Kidney (tissue), 14 donors: ENCODE measurements around the gene IL18BP. TPM values are rescaled to one million over a fixed set of nuclear protein-coding genes. Genes with fewer than 3 reads are reported as not detected.
A peak's percentile ranks its signal among the peaks of the same experiment; 100 is the strongest.

Experiments used
- DNase-seq, 5 donors: peaks; one replicate each; pipeline ENCODE4 v3.0.0-alpha.2; 2013 to 2020
- FAIRE-seq: peaks from 2 replicates; lab custom pipeline; 2012; peaks lifted over from hg19 to GRCh38; lab: Jason Lieb, UNC
- H3K27ac ChIP-seq, 2 donors: one replicate each; pipeline ENCODE4 v1.7.0; 2013; ENCODE audit warnings: low read depth in 2 of 2, low read length in 2 of 2, inconsistent platforms in 1 of 2
- H3K27me3 ChIP-seq: one replicate; pipeline ENCODE4 v1.7.1; 2013; ENCODE audit warnings: low read length, inconsistent platforms; ENCODE audit not compliant: control insufficient read depth, insufficient read depth
- H3K36me3 ChIP-seq, 3 donors: one replicate each; pipeline versions ENCODE4 v1.7.0 to v1.7.1; 2013; ENCODE audit warnings: low read length in 3 of 3, control low read depth in 1 of 3, inconsistent platforms in 1 of 3; ENCODE audit not compliant: insufficient read depth in 3 of 3, control insufficient read depth in 2 of 3
- H3K4me1 ChIP-seq, 3 donors: one replicate each; pipeline versions ENCODE4 v1.7.0 to v1.7.1; 2013; ENCODE audit warnings: low read length in 3 of 3, inconsistent platforms in 1 of 3, low read depth in 1 of 3; ENCODE audit not compliant: control insufficient read depth in 2 of 3, insufficient read depth in 2 of 3
- H3K4me3 ChIP-seq, 3 donors: one replicate each; pipeline versions ENCODE4 v1.7.0 to v1.8.1; 2013; ENCODE audit warnings: low read length in 3 of 3, control low read depth in 1 of 3, inconsistent platforms in 1 of 3
- H3K9ac ChIP-seq, 3 donors: one replicate each; pipeline versions ENCODE4 v1.7.0 to v1.7.1; 2013; ENCODE audit warnings: low read length in 3 of 3, control low read depth in 1 of 3, inconsistent platforms in 1 of 3
- H3K9me3 ChIP-seq, 3 donors: one replicate each; pipeline versions ENCODE4 v1.7.0 to v1.7.1; 2013; ENCODE audit warnings: low read length in 3 of 3, control low read depth in 1 of 3, inconsistent platforms in 1 of 3; ENCODE audit not compliant: control insufficient read depth in 2 of 3, insufficient read depth in 1 of 3
- intact Hi-C: fragments of 100-400 bp; cut with DNase I; formaldehyde crosslinking; loops from one replicate; pipeline ENCODE4 v1.11.1; 2022
- polyA plus RNA-seq: library from polyadenylated mRNA; stranded (reverse); fragments of 350-450 nt; fragmentation: Illumina TruSeq; extraction: RNeasy Lipid Tissue Mini Kit (QIAGEN cat#74804); gene quantifications from one replicate; pipeline ENCODE4 v1.2.3, GENCODE V29; 2014; ENCODE audit warnings: low read depth, low replicate concordance; ENCODE audit not compliant: insufficient read depth
- total RNA-seq: library from RNA; stranded (reverse); fragmentation: NEBNext Ultra II Directional; extraction: Animal tissue kit (Norgen Biotek cat#: 25700); gene quantifications from one replicate; pipeline ENCODE4 v1.2.1, GENCODE V29; 2021
- TF ChIP-seq, protein P1 (sequence below): IDR thresholded peaks from 3 replicates; pipeline ENCODE4 v1.5.1; 2012; ENCODE audit warnings: mild to moderate bottlenecking, moderate library complexity, borderline replicate concordance; ENCODE audit not compliant: insufficient read depth; ENCODE audit errors: extremely low read depth
- donor health status: control.
- donor health status: control.
- donor health status: control.
- donor health status: control.
- donor health status: control.
- donor health status: DM: yes; HTN: yes; CAD: no.
- donor health status: Normal renal cell carcinoma (clear cell type).

Gene IL18BP
- total and polyA plus RNA-seq, 2 donors from 2014 or later, result 19.5 to 21.1 TPM

DNA sequence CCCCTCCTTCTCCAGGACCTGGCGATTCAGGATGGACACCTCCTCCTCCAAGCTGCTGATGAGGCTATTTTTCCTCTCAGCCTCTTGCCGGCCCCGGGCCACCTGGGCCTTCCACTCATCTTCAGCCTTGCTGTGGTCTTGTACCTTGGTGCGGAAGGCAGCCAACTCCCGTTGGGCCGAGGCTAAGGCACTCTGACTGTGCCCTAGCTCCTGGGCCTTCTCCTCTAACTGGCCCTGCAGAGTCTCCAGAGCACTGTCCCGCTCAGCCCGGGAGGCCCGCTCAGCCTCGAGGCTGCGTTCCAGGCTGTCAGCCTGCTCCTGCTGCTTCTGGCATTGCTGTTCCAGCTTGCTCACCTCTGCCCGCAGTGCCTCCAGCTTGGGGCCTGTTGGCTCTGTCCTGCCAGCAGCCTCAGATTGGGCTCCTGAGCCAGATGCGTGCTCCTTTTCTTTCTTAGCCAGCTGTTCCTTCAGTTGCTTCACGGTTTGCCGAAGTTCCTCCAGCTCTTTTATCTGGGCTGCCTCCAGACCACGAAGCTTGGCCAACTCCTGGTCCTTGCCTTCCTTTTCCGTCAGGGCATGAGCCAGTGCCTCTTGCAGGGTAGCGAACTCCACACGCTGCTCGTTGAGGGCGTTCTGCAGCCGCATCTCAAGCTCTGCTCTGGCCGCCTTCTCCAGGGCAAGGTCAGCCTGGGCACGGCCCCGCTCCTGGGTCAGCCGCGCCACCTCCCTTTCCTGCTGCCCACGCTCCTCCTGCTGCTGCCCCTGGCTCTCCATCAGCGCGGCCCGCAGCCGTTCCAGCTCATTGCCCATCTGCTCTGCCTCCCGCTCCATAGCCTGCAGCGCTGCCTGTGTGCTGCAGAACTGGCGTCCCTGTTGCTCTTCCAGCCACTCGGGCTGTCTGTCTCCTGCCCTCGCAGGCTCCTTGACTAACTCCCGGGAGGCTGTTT lies 15.3 kb downstream of the IL18BP start:
- intact Hi-C loops, result no loop called here
- Histone ChIP-seq H3K36me3 (peaks cover 17 to 99% (median 80%) of the 10 kb centered on the region in 3 donors), H3K9me3 (no peaks in the 10 kb centered on the region), H3K27ac (peak overlapping the region in 1 of 2 donors; percentile 15), H3K4me1 (peaks cover 0 to 34% (median 29%) of the 10 kb centered on the region in 3 donors), H3K4me3 (no peak overlapping the region), H3K9ac (no peak overlapping the region), H3K27me3 (no peaks in the 10 kb centered on the region)
- no peak for FAIRE-seq
- TF ChIP-seq, protein P1, sequence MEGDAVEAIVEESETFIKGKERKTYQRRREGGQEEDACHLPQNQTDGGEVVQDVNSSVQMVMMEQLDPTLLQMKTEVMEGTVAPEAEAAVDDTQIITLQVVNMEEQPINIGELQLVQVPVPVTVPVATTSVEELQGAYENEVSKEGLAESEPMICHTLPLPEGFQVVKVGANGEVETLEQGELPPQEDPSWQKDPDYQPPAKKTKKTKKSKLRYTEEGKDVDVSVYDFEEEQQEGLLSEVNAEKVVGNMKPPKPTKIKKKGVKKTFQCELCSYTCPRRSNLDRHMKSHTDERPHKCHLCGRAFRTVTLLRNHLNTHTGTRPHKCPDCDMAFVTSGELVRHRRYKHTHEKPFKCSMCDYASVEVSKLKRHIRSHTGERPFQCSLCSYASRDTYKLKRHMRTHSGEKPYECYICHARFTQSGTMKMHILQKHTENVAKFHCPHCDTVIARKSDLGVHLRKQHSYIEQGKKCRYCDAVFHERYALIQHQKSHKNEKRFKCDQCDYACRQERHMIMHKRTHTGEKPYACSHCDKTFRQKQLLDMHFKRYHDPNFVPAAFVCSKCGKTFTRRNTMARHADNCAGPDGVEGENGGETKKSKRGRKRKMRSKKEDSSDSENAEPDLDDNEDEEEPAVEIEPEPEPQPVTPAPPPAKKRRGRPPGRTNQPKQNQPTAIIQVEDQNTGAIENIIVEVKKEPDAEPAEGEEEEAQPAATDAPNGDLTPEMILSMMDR, result no peak
- DNase-seq, result peak in 3 of 5 donors; percentile 57 to 73 (median 70)

DNA sequence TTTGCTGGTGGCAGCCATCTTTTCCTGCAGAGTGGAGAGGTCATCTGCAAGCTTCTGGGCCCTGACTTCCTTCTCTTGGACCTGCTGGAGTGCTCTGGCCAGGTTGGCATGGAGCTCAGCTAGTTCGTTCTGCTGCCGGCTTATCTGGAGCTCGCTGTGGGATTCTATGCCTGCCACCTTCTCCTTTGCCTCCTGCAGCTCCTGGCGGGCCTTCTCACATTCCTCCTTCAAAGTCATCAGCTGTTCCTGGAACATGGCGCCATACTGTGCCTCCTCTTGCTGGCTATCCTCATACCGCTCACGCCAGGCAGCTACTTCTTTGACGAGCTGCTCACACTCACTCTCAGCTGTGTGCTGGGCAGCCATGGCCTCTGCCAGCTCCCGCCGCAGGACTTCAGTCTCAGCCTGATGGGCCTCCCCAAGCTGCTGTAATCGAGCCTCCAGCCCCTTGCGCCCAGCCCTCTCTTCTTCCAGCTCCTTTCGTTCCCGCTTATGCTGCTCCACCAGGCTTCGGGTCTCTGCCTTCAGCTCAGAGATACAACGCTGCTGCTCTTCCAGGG lies 16.1 kb downstream of the IL18BP start:
- intact Hi-C loops, result no loop called here
- H3K27me3 ChIP-seq, result no peaks in the 10 kb centered on the region
- H3K9ac ChIP-seq, result no peak overlapping the region
- peaks cover 0 to 34% (median 29%) of the 10 kb centered on the region in 3 donors for H3K4me1 ChIP-seq
- TF ChIP-seq, protein P1, result no peak
- FAIRE-seq (no peak), DNase-seq (no peak)
- H3K9me3 ChIP-seq, result no peaks in the 10 kb centered on the region
- H3K4me3 ChIP-seq, result no peak overlapping the region
- no peak overlapping the region for H3K27ac ChIP-seq
- H3K36me3 ChIP-seq, result peaks cover 22 to 100% (median 85%) of the 10 kb centered on the region in 3 donors

DNA sequence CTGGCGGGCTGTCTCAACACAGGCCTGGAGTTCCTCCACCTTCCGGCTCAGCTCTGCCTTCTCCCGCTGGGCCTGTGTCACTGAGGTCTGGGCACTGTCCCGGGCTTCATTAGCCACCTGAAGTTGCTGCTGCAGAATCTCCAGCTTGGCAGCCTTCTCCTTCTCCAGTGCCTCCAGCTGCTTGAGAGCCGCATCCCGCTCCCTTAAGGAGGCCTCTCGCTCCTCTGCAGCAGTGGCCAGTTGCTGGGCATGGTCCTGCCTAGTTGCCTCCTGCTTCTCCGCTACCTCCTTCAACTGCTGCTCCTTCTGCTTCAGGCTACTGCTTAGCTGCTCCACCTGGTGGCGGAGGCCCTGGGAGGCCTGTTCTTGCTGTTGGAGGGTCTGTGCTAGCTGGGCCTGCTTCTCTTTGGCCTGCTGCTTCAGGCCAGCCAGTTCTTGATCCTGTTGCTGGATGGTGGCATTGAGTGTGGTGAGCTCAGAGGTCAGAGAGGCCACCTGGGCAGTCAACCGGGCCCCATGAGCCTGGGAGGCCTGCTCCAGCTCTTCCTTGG lies 16.9 kb downstream of the IL18BP start:
- Histone ChIP-seq H3K4me1 (peaks cover 0 to 34% (median 29%) of the 10 kb centered on the region in 3 donors), H3K9ac (no peak overlapping the region), H3K27ac (no peak overlapping the region), H3K36me3 (peaks cover 26 to 99% (median 83%) of the 10 kb centered on the region in 3 donors), H3K27me3 (no peaks in the 10 kb centered on the region), H3K4me3 (no peak overlapping the region), H3K9me3 (no peaks in the 10 kb centered on the region)
- TF ChIP-seq, protein P1, result peak; percentile 36
- DNase-seq (peak in 4 of 5 donors; percentile 54 to 68 (median 64)), FAIRE-seq (no peak)
- intact Hi-C loops, result no loop called here
